ENCODE results near the gene FMR1. TPM values are rescaled to one million over a fixed set of nuclear protein-coding genes. Genes with fewer than 3 reads are reported as not detected.
A peak's percentile ranks its signal among the peaks of the same experiment; 100 is the strongest.

FMR1 gene
- total RNA-seq, result 13.5 TPM

DNA sequence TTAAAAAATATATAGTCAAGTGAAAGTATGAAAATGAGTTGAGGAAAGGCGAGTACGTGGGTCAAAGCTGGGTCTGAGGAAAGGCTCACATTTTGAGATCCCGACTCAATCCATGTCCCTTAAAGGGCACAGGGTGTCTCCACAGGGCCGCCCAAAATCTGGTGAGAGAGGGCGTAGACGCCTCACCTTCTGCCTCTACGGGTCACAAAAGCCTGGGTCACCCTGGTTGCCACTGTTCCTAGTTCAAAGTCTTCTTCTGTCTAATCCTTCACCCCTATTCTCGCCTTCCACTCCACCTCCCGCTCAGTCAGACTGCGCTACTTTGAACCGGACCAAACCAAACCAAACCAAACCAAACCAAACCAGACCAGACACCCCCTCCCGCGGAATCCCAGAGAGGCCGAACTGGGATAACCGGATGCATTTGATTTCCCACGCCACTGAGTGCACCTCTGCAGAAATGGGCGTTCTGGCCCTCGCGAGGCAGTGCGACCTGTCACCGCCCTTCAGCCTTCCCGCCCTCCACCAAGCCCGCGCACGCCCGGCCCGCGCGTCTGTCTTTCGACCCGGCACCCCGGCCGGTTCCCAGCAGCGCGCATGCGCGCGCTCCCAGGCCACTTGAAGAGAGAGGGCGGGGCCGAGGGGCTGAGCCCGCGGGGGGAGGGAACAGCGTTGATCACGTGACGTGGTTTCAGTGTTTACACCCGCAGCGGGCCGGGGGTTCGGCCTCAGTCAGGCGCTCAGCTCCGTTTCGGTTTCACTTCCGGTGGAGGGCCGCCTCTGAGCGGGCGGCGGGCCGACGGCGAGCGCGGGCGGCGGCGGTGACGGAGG is at the start of gene FMR1:
FMR1 (plus strand) TSS at position 728 of the 831 bp plus-strand sequence. CDS start 261 bp downstream, outside the sequence.
- peak; percentile 78 to 95 (median 93) for DNase-seq (ENCODE audit: low read depth in 2 of 3, low spot score in 2 of 3)

GRCh38 chrX:147875866-147876596 is 35.7 kb upstream of the FMR1 start:
- DNase-seq (ENCODE audit: low read depth in 2 of 3, low spot score in 2 of 3), result peak in 1 of 3 donors; percentile 28

DNA sequence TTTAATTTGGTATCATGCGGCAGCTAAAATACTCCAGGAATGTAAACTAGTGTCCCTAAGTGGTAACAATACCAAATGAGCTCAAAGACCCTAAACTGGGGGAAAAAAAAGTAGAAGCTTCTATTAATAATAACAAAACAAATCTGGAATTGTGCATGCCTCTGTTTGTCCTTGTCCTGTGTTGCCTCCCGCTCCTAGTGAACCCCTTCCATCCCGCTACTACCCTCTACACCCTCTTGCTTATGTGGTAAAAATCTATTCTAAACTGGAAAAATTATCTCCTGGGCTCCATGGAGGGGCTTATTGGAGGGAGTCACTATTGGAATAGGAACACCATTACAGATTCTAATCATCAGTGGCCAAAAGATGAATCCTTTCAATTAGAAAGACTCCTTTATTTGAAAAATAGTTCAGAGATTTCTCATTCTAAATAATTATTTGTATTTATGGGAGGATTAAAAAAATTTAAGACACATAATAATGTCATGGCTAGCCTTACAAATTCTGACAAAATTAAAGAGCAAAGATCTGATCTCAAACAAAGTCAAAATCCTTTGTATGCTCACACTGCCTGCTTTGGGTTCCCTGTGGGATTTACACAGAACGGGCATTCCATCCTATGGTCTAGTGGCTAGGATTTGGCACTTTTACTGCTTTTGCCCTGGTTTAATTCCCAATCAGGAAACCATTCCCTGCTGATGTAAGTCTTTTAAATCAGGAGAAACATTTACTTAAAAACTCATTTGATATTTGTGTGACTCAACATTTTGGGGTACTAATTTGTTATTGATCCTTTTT is 34.7 kb upstream of the FMR1 start:
- DNase-seq (ENCODE audit: low read depth in 2 of 3, low spot score in 2 of 3), result no peak

DNA sequence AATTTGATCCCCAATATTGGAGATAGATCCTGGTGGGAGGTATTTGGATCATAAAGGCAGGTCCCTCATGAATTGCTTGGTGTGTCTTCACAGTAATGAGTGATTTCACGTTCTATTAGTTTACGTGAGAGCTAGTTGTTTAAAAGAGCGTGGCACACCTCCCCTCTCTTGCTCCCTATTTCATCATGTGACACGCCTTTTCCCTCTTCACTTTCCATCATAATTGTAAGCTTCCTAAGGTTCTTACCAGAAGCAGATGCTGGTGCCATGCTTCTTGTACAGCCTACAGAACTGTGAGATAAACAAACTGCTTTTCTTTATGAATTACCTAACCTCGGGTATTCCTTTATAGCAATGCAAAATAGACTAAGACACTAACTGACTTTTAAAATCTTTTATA is 34.0 kb upstream of the FMR1 start:
- DNase-seq (ENCODE audit: low read depth in 2 of 3, low spot score in 2 of 3), result no peak

- no peak for DNase-seq (ENCODE audit: low read depth in 2 of 3, low spot score in 2 of 3)
Observed at GRCh38 chrX:147884958-147885357, 26.8 kb upstream of the FMR1 start.

DNA sequence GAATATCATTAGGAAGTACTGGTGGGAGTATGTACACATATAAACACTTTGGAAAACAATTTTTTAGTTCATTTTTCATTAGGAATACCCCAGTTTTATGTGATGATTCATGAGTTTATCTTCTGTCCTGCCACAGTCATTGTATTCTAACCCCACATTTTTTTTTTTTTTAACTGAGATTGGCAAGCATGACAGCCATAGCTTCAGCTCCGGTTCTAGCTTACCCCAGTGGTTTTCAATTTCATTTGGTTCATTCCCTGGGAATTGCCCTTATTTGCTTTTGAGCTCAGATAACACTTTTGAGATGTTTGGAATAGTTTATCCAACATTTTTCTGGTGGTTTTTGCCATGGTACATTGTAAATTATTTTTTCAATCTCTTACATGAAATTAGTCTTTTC is 21.0 kb upstream of the FMR1 start:
- no peak for DNase-seq (ENCODE audit: low read depth in 2 of 3, low spot score in 2 of 3)

DNA sequence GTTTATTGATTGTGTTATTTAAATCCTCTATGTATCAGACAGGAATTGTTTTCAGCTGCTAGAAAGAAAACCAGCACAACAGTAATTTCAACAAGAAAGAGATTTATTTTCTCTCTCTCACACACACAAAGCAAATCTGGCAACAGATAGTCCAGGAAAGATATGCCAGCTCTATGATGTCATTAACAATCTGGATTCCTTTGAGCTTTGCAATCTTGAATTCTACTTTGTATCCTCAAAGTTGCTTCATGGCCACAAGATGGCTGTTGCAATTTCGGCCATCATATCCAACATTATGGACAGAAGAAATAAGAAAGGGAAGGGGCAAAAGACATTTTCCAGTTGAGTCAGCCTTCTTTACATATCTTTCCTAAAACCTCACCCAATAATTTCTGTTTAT is 19.8 kb upstream of the FMR1 start:
- no peak for DNase-seq (ENCODE audit: low read depth in 2 of 3, low spot score in 2 of 3)

DNA sequence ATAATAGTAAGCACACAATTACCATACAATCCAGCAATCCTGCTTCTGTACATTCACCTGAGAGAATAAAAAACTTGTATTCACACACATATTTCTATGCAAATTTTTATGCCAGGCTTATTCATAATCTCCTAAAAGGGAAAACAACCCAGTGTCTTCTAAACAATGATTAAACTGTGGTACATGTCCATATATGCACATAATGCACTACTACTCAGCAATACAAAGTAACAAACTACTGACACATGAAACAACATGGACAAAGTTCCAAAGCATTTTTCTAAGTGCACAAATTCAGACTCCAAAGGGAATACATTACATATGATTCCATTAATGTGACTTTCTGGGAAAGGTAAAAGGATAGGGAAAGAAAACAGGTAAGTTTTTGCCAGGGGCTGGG is 18.0 kb upstream of the FMR1 start:
- DNase-seq (ENCODE audit: low read depth in 2 of 3, low spot score in 2 of 3), result no peak

- DNase-seq (ENCODE audit: low read depth in 2 of 3, low spot score in 2 of 3), result no peak
Observed at GRCh38 chrX:147894366-147894963, 17.3 kb upstream of the FMR1 start.

- no peak for DNase-seq (ENCODE audit: low read depth in 2 of 3, low spot score in 2 of 3)
Observed at GRCh38 chrX:147897117-147897516, 14.6 kb upstream of the FMR1 start.

- DNase-seq (ENCODE audit: low read depth in 2 of 3, low spot score in 2 of 3), result no peak
Observed at GRCh38 chrX:147898951-147899350, 12.8 kb upstream of the FMR1 start.

- no peak for DNase-seq (ENCODE audit: low read depth in 2 of 3, low spot score in 2 of 3)
Observed at GRCh38 chrX:147899379-147900114, 12.2 kb upstream of the FMR1 start.

DNA sequence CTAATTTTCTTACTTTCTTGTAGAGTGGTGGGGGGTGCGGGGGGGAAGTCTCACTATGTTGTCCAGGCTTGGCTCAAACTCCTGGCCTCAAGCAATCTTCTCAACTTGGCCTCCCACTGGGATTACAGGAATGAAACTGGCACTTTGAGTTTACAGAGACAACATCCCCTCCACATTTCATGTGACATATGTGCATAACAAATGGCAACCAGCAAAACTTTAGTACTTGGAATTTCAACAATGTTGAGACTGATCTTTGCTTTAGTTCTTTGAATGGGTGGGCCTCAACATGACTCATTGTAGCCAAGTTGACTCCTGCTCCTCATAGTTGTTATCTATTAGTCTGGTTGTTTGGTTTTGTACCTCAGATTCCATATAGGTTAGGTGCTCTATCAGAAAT is 11.4 kb upstream of the FMR1 start:
- no peak for DNase-seq (ENCODE audit: low read depth in 2 of 3, low spot score in 2 of 3)

GRCh38 chrX:147901461-147902126 is 10.1 kb upstream of the FMR1 start:
- DNase-seq (ENCODE audit: low read depth in 2 of 3, low spot score in 2 of 3), result no peak

- DNase-seq (ENCODE audit: low read depth in 2 of 3, low spot score in 2 of 3), result no peak
Observed at GRCh38 chrX:147902270-147902669, 9.4 kb upstream of the FMR1 start.

- DNase-seq (ENCODE audit: low read depth in 2 of 3, low spot score in 2 of 3), result no peak
Observed at GRCh38 chrX:147908106-147908505, 3.6 kb upstream of the FMR1 start.

DNA sequence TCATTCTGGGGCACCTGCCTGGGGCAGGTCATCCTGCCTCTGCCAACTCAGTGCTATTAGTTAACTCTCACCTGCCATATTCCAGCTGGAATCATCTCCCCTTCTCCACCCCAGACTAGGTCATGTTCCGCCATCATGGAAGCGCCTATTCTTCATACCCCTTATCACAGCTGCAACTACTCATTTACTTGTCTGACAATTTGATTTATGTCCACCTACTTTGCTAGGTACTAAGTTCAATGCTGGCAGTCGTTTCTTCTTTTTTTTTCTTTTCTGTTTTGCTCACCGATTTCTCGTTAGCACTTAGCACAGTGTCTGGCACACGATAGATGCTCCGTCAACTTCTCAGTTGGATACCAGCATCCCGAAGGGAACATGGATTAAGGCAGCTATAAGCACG is 1.1 kb upstream of the FMR1 start:
- DNase-seq (ENCODE audit: low read depth in 2 of 3, low spot score in 2 of 3), result no peak

GRCh38 chrX:147912093-147912801 is 528 bp downstream of the FMR1 start:
- peak; percentile 9 to 33 (median 23) for DNase-seq (ENCODE audit: low read depth in 2 of 3, low spot score in 2 of 3)

GRCh38 chrX:147913570-147913969 is 1.9 kb downstream of the FMR1 start:
- DNase-seq (ENCODE audit: low read depth in 2 of 3, low spot score in 2 of 3), result no peak

Measured in hematopoietic multipotent progenitor cell (in vitro differentiated cells).